Esophagus squamous epithelium (tissue), 5 donors: ENCODE measurements around the gene SCRN1. TPM values are rescaled to one million over a fixed set of nuclear protein-coding genes. Genes with fewer than 3 reads are reported as not detected.
A peak's percentile ranks its signal among the peaks of the same experiment; 100 is the strongest.

Experiments
- DNase-seq: peaks from one replicate; lab custom pipeline; 2025; lab: John Stamatoyannopoulos, UW
- H3K27ac ChIP-seq, 4 donors: fragments of 200-600 bp; sonication (generic); one replicate each; pipeline ENCODE4 v1.5.1; 2016 to 2019; ENCODE audit warnings: mild to moderate bottlenecking in 1 of 4
- H3K27me3 ChIP-seq, 4 donors: fragments of 200-600 bp; sonication (generic); 1 replicate in 3 of 4; 2 replicates in 1 of 4; pipeline versions ENCODE4 v1.5.1 to v1.6.0; 2017 to 2021; ENCODE audit warnings: antibody characterized with exemption in 1 of 4
- H3K36me3 ChIP-seq, 3 donors: fragments of 200-600 bp; sonication (generic); one replicate each; pipeline ENCODE4 v1.5.1; 2016 to 2019
- H3K4me1 ChIP-seq, 3 donors: fragments of 200-600 bp; sonication (generic); one replicate each; pipeline ENCODE4 v1.5.1; 2017 to 2019
- H3K4me3 ChIP-seq, 4 donors: fragments of 200-600 bp; sonication (generic); 1 replicate in 3 of 4; 2 replicates in 1 of 4; pipeline ENCODE4 v1.5.1; 2016 to 2019; ENCODE audit warnings: mild to moderate bottlenecking in 2 of 4, moderate library complexity in 1 of 4
- H3K9me3 ChIP-seq, 3 donors: fragments of 200-600 bp; sonication (generic); one replicate each; pipeline ENCODE4 v1.5.1; 2016 to 2019
- CTCF ChIP-seq, 6 experiments: fragments of 450-650 bp in 4 of 6; fragments of 200-600 bp in 2 of 6; sonication (generic) in 2 of 6; IDR thresholded peaks; one replicate each; pipeline ENCODE4 v1.5.1; 2016 to 2019; ENCODE audit warnings: antibody characterized with exemption in 6 of 6, mild to moderate bottlenecking in 4 of 6, moderate library complexity in 4 of 6
- POLR2A ChIP-seq, 4 donors: fragments of 450-650 bp; IDR thresholded peaks; one replicate each; pipeline ENCODE4 v1.6.1; 2017; ENCODE audit warnings: antibody characterized with exemption in 4 of 4, mild to moderate bottlenecking in 4 of 4, moderate library complexity in 3 of 4
- WGBS, 2 donors: methylation state at CpG; one replicate each; pipeline ENCODE4 v1.1.5; 2018; 5-methylcytosine and 5-hydroxymethylcytosine counted together
- intact Hi-C: fragments of 100-400 bp; cut with DNase I; formaldehyde crosslinking; loops from one replicate; pipeline ENCODE4 v1.15.0; 2022
- total RNA-seq, 4 donors: library from RNA; depleted of rRNA; stranded (reverse); fragments of >200 nt; gene quantifications; one replicate each; pipeline ENCODE4 v1.1.0, GENCODE V29; 2016
- donor health status: DM: yes; HTN: yes; CAD: no.

The SCRN1 gene
- total RNA-seq, 4 donors from 2014 or later = 6.3 to 27.8 (median 20.5) TPM

- H3K36me3 ChIP-seq = peaks cover 0 to 55% (median 0%) of the 10 kb centered on the region in 3 donors
- no peak overlapping the region for H3K4me3 ChIP-seq
- TF ChIP-seq POLR2A (IDR thresholded peaks at IDR 0.05) = no peak
- TF ChIP-seq CTCF (IDR thresholded peaks at IDR 0.05) = no peak
- no peaks in the 10 kb centered on the region for H3K4me1 ChIP-seq
- intact Hi-C loops = no loop called here
- 68 to 84% methylated on average over 4 of the region's 4 CpGs for WGBS, 2 donors
- no peak overlapping the region for H3K27ac ChIP-seq
- no peaks in the 10 kb centered on the region for H3K27me3 ChIP-seq
- no peaks in the 10 kb centered on the region for H3K9me3 ChIP-seq
- no peak for DNase-seq
Observed at GRCh38 chr7:29953726-29954347, 35.8 kb downstream of the SCRN1 start.

GRCh38 chr7:29951206-29951605, 38.4 kb downstream of the SCRN1 start:
- no peak for DNase-seq
- H3K36me3 ChIP-seq = peaks cover 0 to 70% (median 0%) of the 10 kb centered on the region in 3 donors

GRCh38 chr7:29950480-29950879, 39.1 kb downstream of the SCRN1 start:
- no peak overlapping the region for H3K4me3 ChIP-seq
- no peak for DNase-seq
- TF ChIP-seq CTCF (IDR thresholded peaks at IDR 0.05) (no peak), POLR2A (IDR thresholded peaks at IDR 0.05) (no peak)
- intact Hi-C loops = no loop called here
- H3K4me1 ChIP-seq = no peaks in the 10 kb centered on the region
- H3K27ac ChIP-seq = no peak overlapping the region
- H3K36me3 ChIP-seq = peaks cover 0 to 70% (median 0%) of the 10 kb centered on the region in 3 donors
- H3K9me3 ChIP-seq = no peaks in the 10 kb centered on the region
- WGBS, 2 donors = 90 to 95% methylated on average over 2 to 8 of the region's 8 CpGs
- no peaks in the 10 kb centered on the region for H3K27me3 ChIP-seq

More at GRCh38 chr7:29951206-29951605, 38.4 kb downstream of the SCRN1 start:
- whole genome bisulfite sequencing, 2 donors = 87 to 98% methylated on average over 4 to 5 of the region's 8 CpGs
- no peaks in the 10 kb centered on the region for H3K9me3 ChIP-seq
- H3K4me1 ChIP-seq = no peaks in the 10 kb centered on the region
- intact Hi-C loops = no loop called here
- no peak overlapping the region for H3K4me3 ChIP-seq
- TF ChIP-seq CTCF (IDR thresholded peaks at IDR 0.05) = no peak
- no peak for TF ChIP-seq POLR2A (IDR thresholded peaks at IDR 0.05)
- no peaks in the 10 kb centered on the region for H3K27me3 ChIP-seq
- no peak overlapping the region for H3K27ac ChIP-seq

GRCh38 chr7:29948587-29948986, 41.0 kb downstream of the SCRN1 start:
- Histone ChIP-seq H3K27ac (no peak overlapping the region), H3K4me3 (no peak overlapping the region), H3K36me3 (peaks cover 0 to 68% (median 0%) of the 10 kb centered on the region in 3 donors), H3K9me3 (no peaks in the 10 kb centered on the region), H3K27me3 (no peaks in the 10 kb centered on the region), H3K4me1 (peaks cover 0 to 8% (median 0%) of the 10 kb centered on the region in 3 donors)
- DNase-seq = no peak
- TF ChIP-seq CTCF (IDR thresholded peaks at IDR 0.05) (no peak), POLR2A (IDR thresholded peaks at IDR 0.05) (no peak)
- WGBS, 2 donors = 75 to 83% methylated on average over 2 of the region's 2 CpGs
- intact Hi-C loops = no loop called here

- no peak overlapping the region for H3K27ac ChIP-seq
- no peak for DNase-seq
- peaks cover 0 to 75% (median 17%) of the 10 kb centered on the region in 3 donors for H3K36me3 ChIP-seq
- peaks cover 0 to 8% (median 0%) of the 10 kb centered on the region in 3 donors for H3K4me1 ChIP-seq
- 75 to 81% methylated on average over 3 to 5 of the region's 5 CpGs for WGBS, 2 donors
- H3K27me3 ChIP-seq = no peaks in the 10 kb centered on the region
- no peak overlapping the region for H3K4me3 ChIP-seq
- TF ChIP-seq POLR2A (IDR thresholded peaks at IDR 0.05) (no peak), CTCF (IDR thresholded peaks at IDR 0.05) (peak in 3 of 6 experiments; percentile 18 to 41 (median 19))
- no peaks in the 10 kb centered on the region for H3K9me3 ChIP-seq
- intact Hi-C loops = no loop called here
Observed at GRCh38 chr7:29946428-29947186, 43.0 kb downstream of the SCRN1 start.
